ENCODE results near the gene NMBR. TPM values are rescaled to one million over a fixed set of nuclear protein-coding genes. Genes with fewer than 3 reads are reported as not detected.
"Not testable (repeated sequence)": the region's sequence is repeated elsewhere in the genome, so short reads cannot be mapped to it uniquely, and the experiment has no call there.

Gene NMBR
- total and polyA plus RNA-seq, 8 donors = 0.12 TPM; not detected in 7

GRCh38 chr6:142028527-142028926 is 118.4 kb downstream of the NMBR start:
- H3K27me3 ChIP-seq = no peaks in the 10 kb centered on the region
- no peaks in the 10 kb centered on the region for H3K9me3 ChIP-seq
- TF ChIP-seq, protein P1, sequence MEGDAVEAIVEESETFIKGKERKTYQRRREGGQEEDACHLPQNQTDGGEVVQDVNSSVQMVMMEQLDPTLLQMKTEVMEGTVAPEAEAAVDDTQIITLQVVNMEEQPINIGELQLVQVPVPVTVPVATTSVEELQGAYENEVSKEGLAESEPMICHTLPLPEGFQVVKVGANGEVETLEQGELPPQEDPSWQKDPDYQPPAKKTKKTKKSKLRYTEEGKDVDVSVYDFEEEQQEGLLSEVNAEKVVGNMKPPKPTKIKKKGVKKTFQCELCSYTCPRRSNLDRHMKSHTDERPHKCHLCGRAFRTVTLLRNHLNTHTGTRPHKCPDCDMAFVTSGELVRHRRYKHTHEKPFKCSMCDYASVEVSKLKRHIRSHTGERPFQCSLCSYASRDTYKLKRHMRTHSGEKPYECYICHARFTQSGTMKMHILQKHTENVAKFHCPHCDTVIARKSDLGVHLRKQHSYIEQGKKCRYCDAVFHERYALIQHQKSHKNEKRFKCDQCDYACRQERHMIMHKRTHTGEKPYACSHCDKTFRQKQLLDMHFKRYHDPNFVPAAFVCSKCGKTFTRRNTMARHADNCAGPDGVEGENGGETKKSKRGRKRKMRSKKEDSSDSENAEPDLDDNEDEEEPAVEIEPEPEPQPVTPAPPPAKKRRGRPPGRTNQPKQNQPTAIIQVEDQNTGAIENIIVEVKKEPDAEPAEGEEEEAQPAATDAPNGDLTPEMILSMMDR (IDR thresholded peaks at IDR 0.05) = no peak
- no peaks in the 10 kb centered on the region for H3K4me1 ChIP-seq
- intact Hi-C loops (cut with DNase I) = no loop called here
- 74 to 80% methylated on average over 3 of the region's 3 CpGs for WGBS, 2 donors
- ATAC-seq (no peak), DNase-seq (no peak), FAIRE-seq (no peak)
- H3K4me3 ChIP-seq = no peak overlapping the region
- no peaks in the 10 kb centered on the region for H3K36me3 ChIP-seq
- no peak overlapping the region for H3K27ac ChIP-seq

GRCh38 chr6:142027804-142028203 is 119.1 kb downstream of the NMBR start:
- DNase-seq; FAIRE-seq; H3K36me3 ChIP-seq; H3K4me1 ChIP-seq; ATAC-seq; H3K27me3 ChIP-seq; intact Hi-C loops (cut with DNase I); H3K4me3 ChIP-seq; H3K27ac ChIP-seq; H3K9me3 ChIP-seq: not testable (repeated sequence)
- WGBS, 2 donors = 49 to 63% methylated on average over 3 of the region's 3 CpGs

GRCh38 chr6:142027074-142027473 is 119.8 kb downstream of the NMBR start:
- H3K4me3 ChIP-seq = no peak overlapping the region
- H3K27me3 ChIP-seq = no peaks in the 10 kb centered on the region
- TF ChIP-seq, protein P1 (IDR thresholded peaks at IDR 0.05) = no peak
- no peak for FAIRE-seq
- no peaks in the 10 kb centered on the region for H3K36me3 ChIP-seq
- WGBS, 2 donors = 58 to 78% methylated on average over 3 of the region's 3 CpGs
- no peak overlapping the region for H3K27ac ChIP-seq
- no peaks in the 10 kb centered on the region for H3K9me3 ChIP-seq
- no peak for DNase-seq
- H3K4me1 ChIP-seq = no peaks in the 10 kb centered on the region
- no peak for ATAC-seq
- intact Hi-C loops (cut with DNase I) = no loop called here

- no peak for FAIRE-seq
- TF ChIP-seq, protein P1 (IDR thresholded peaks at IDR 0.05) = no peak
- no peak overlapping the region for H3K27ac ChIP-seq
- H3K9me3 ChIP-seq = no peaks in the 10 kb centered on the region
- no peaks in the 10 kb centered on the region for H3K36me3 ChIP-seq
- ATAC-seq = no peak
- no peak overlapping the region for H3K4me3 ChIP-seq
- no peaks in the 10 kb centered on the region for H3K4me1 ChIP-seq
- DNase-seq = no peak
- no peaks in the 10 kb centered on the region for H3K27me3 ChIP-seq
- intact Hi-C loops (cut with DNase I) = no loop called here
Observed at GRCh38 chr6:142026471-142026870, 120.5 kb downstream of the NMBR start.

Other genes with a start within 250 kb of the NMBR start
- gene GJE1, start 14.2 kb downstream of the NMBR start, total RNA-seq = not detected
- not detected for gene GJE1, start 14.2 kb downstream of the NMBR start, polyA plus RNA-seq
- 10 to 100 TPM in 4 of 6 donors, 1 to 10 TPM in 2; 9.8 to 20.3 (median 14.1) TPM for gene VTA1, start 141 bp upstream of the NMBR start, total RNA-seq
- 10 to 100 TPM in 1 of 2 donors, 1 to 10 TPM in 1; 6.2 to 14.7 TPM for gene VTA1, start 141 bp upstream of the NMBR start, polyA plus RNA-seq
- gene ADGRG6, start 154.9 kb upstream of the NMBR start, total RNA-seq = 10 to 100 TPM in 1 of 6 donors, 1 to 10 TPM in 5; 2.2 to 10.7 (median 5.4) TPM
- 1 to 10 TPM; 1.6 to 3.3 TPM for gene ADGRG6, start 154.9 kb upstream of the NMBR start, polyA plus RNA-seq

All from pancreas (tissue), 10 donors.